Liver (tissue), 9 donors: Measurements from ENCODE around the gene BLZF1. TPM values are rescaled to one million over a fixed set of nuclear protein-coding genes. Genes with fewer than 3 reads are reported as not detected.

Source experiments
- DNase-seq: peaks from one replicate; pipeline ENCODE4 v3.0.0-alpha.2; 2017; ENCODE audit warnings: low spot score
- H3K27ac ChIP-seq, 2 donors: one replicate each; pipeline ENCODE4 v1.7.0; 2013; ENCODE audit warnings: inconsistent platforms in 2 of 2, low read length in 2 of 2, control low read depth in 1 of 2, low read depth in 1 of 2, mild to moderate bottlenecking in 1 of 2
- H3K27me3 ChIP-seq, 4 donors: one replicate each; pipeline versions ENCODE4 v1.6.1 to v1.7.0; 2013; ENCODE audit warnings: low read length in 3 of 4, inconsistent platforms in 1 of 4, mild to moderate bottlenecking in 1 of 4, moderate library complexity in 1 of 4; ENCODE audit not compliant: control insufficient read depth in 4 of 4, insufficient read depth in 4 of 4
- H3K36me3 ChIP-seq, 4 donors: one replicate each; pipeline versions ENCODE4 v1.6.1 to v1.7.0; 2013; ENCODE audit warnings: low read length in 3 of 4, mild to moderate bottlenecking in 3 of 4, low read depth in 1 of 4, moderate library complexity in 1 of 4; ENCODE audit not compliant: control insufficient read depth in 4 of 4, insufficient read depth in 3 of 4
- H3K4me1 ChIP-seq, 4 donors: one replicate each; pipeline versions ENCODE4 v1.6.1 to v1.7.0; 2013; ENCODE audit warnings: low read length in 3 of 4, mild to moderate bottlenecking in 3 of 4, moderate library complexity in 1 of 4; ENCODE audit not compliant: control insufficient read depth in 4 of 4, insufficient read depth in 4 of 4
- H3K4me3 ChIP-seq, 3 donors: one replicate each; pipeline versions ENCODE4 v1.6.1 to v1.7.0; 2013; ENCODE audit warnings: low read length in 3 of 3, control low read depth in 1 of 3, low read depth in 1 of 3, mild to moderate bottlenecking in 1 of 3
- H3K9ac ChIP-seq, 2 donors: one replicate each; pipeline ENCODE4 v1.7.0; 2013; ENCODE audit warnings: low read length in 2 of 2, mild to moderate bottlenecking in 2 of 2, moderate library complexity in 2 of 2, control low read depth in 1 of 2, low read depth in 1 of 2
- H3K9me3 ChIP-seq, 4 donors: one replicate each; pipeline versions ENCODE4 v1.6.1 to v1.7.0; 2013; ENCODE audit warnings: low read length in 3 of 4; ENCODE audit not compliant: control insufficient read depth in 4 of 4
- EGR1 ChIP-seq, 2 donors: IDR thresholded peaks; 2 replicates each; pipeline ENCODE4 v1.6.1; 2016 to 2018; ENCODE audit warnings: antibody characterized with exemption in 2 of 2, low read depth in 2 of 2
- FOXA1 ChIP-seq: IDR thresholded peaks from 2 replicates; pipeline ENCODE4 v1.6.1; 2016; ENCODE audit warnings: antibody characterized with exemption
- FOXA2 ChIP-seq: IDR thresholded peaks from 2 replicates; pipeline ENCODE4 v1.6.1; 2016; ENCODE audit warnings: antibody characterized with exemption
- GABPA ChIP-seq, 2 donors: IDR thresholded peaks in 1 of 2; conservative IDR thresholded peaks in 1 of 2; 2 replicates each; pipeline ENCODE4 v1.6.1; 2016; ENCODE audit warnings: antibody characterized with exemption in 2 of 2, mild to moderate bottlenecking in 1 of 2, moderate library complexity in 1 of 2
- HNF4A ChIP-seq, 2 donors: conservative IDR thresholded peaks; 2 replicates each; pipeline ENCODE4 v1.6.1; 2016; ENCODE audit warnings: antibody characterized with exemption in 2 of 2, mild to moderate bottlenecking in 2 of 2
- JUND ChIP-seq, 2 donors: IDR thresholded peaks; 2 replicates each; pipeline ENCODE4 v1.6.1; 2016; ENCODE audit warnings: antibody characterized with exemption in 2 of 2
- MAX ChIP-seq: IDR thresholded peaks from 2 replicates; pipeline ENCODE4 v1.6.1; 2016; ENCODE audit warnings: antibody characterized with exemption
- NR2F2 ChIP-seq: IDR thresholded peaks from 2 replicates; pipeline ENCODE4 v1.6.1; 2016; ENCODE audit warnings: antibody characterized with exemption
- RAD21 ChIP-seq, 2 donors: IDR thresholded peaks; 2 replicates each; pipeline ENCODE4 v1.6.1; 2016; ENCODE audit warnings: antibody characterized with exemption in 2 of 2, mild to moderate bottlenecking in 2 of 2
- RXRA ChIP-seq, 2 donors: IDR thresholded peaks; 2 replicates each; pipeline ENCODE4 v1.6.1; 2017 to 2018; ENCODE audit warnings: antibody characterized with exemption in 2 of 2, mild to moderate bottlenecking in 1 of 2
- SP1 ChIP-seq: IDR thresholded peaks from 2 replicates; pipeline ENCODE4 v1.6.1; 2018; ENCODE audit warnings: antibody characterized with exemption, mild to moderate bottlenecking
- TAF1 ChIP-seq: conservative IDR thresholded peaks from 2 replicates; pipeline ENCODE4 v1.6.1; 2016; ENCODE audit warnings: antibody characterized with exemption, mild to moderate bottlenecking
- YY1 ChIP-seq: IDR thresholded peaks from 2 replicates; pipeline ENCODE4 v1.6.1; 2016; ENCODE audit warnings: antibody characterized with exemption, mild to moderate bottlenecking
- ZBTB33 ChIP-seq: IDR thresholded peaks from 2 replicates; pipeline ENCODE4 v1.6.1; 2016; ENCODE audit warnings: antibody characterized with exemption
- WGBS: extraction: QIAGEN DNeasy Blood & Tissue Kit; methylation state at CpG from one replicate; pipeline ENCODE4 v1.1.7; 2013; 5-methylcytosine and 5-hydroxymethylcytosine counted together
- polyA plus RNA-seq, 2 donors: library from polyadenylated mRNA; stranded (reverse) in 1 of 2; unstranded in 1 of 2; fragments of 200-250 nt in 1 of 2; fragments of >200 nt in 1 of 2; fragmentation: Nextera tagmentation in 1 of 2; extraction: Ambion mirVana in 1 of 2; gene quantifications; one replicate each; pipeline versions ENCODE4 v1.2.1 to v1.2.3, GENCODE V29; 2013 to 2015
- total RNA-seq, 2 donors: library from RNA; depleted of rRNA; stranded (reverse); fragments of >200 nt; gene quantifications; one replicate each; pipeline ENCODE4 v1.2.3, GENCODE V29; 2014
- TF ChIP-seq, protein P1 (sequence below): fragments of 150-350 bp; IDR thresholded peaks from 2 replicates; pipeline ENCODE4 v1.5.1; 2017; ENCODE audit warnings: improper control_type of control experiment, low read depth, low read length; ENCODE audit not compliant: missing input control
- TF ChIP-seq, protein P2 (sequence below): IDR thresholded peaks from 2 replicates; pipeline ENCODE4 v1.6.1; 2016; ENCODE audit warnings: antibody characterized with exemption
- donor health status: healthy.
- donor health status: healthy.
- donor health status: healthy.
- donor health status: healthy.
- donor health status: healthy.

Gene BLZF1
- total and polyA plus RNA-seq, 4 donors = 5.3 to 13.1 (median 8.7) TPM

DNA sequence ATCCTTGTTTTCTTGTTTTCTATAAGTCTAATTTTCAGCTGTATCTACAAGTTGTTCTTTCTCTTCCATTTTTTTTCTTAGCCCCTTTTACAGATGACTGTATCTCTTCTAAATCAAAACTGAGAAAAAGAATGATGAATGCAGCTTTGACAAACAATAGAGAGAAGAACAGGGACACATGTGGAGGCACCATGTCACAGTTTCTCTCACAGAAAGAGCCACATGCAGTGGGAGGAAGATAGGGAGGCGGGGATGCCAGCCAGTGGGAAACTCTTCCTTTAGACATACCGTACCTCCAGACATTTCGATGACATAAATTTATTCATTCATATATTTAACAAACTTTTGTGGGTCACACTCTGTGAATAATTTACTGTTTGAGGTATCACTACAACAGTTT is 45.9 kb upstream of the BLZF1 start:
- no peak for DNase-seq
- Histone ChIP-seq H3K4me1 (peaks cover 0 to 3% (median 0%) of the 10 kb centered on the region in 4 donors), H3K9ac (no peak overlapping the region), H3K36me3 (no peaks in the 10 kb centered on the region), H3K9me3 (no peaks in the 10 kb centered on the region), H3K27ac (no peak overlapping the region), H3K4me3 (no peak overlapping the region), H3K27me3 (no peaks in the 10 kb centered on the region)
- 98% methylated on average over 3 of the region's 3 CpGs for WGBS
- TF ChIP-seq ZBTB33 = no peak
- TF ChIP-seq RXRA (IDR thresholded peaks at IDR 0.05) = no peak
- TF ChIP-seq, protein P1, sequence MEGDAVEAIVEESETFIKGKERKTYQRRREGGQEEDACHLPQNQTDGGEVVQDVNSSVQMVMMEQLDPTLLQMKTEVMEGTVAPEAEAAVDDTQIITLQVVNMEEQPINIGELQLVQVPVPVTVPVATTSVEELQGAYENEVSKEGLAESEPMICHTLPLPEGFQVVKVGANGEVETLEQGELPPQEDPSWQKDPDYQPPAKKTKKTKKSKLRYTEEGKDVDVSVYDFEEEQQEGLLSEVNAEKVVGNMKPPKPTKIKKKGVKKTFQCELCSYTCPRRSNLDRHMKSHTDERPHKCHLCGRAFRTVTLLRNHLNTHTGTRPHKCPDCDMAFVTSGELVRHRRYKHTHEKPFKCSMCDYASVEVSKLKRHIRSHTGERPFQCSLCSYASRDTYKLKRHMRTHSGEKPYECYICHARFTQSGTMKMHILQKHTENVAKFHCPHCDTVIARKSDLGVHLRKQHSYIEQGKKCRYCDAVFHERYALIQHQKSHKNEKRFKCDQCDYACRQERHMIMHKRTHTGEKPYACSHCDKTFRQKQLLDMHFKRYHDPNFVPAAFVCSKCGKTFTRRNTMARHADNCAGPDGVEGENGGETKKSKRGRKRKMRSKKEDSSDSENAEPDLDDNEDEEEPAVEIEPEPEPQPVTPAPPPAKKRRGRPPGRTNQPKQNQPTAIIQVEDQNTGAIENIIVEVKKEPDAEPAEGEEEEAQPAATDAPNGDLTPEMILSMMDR = no peak
- TF ChIP-seq GABPA (IDR thresholded peaks at IDR 0.05 in 1 of 2, conservative IDR thresholded peaks at IDR 0.05 in 1 of 2) = no peak
- TF ChIP-seq JUND (IDR thresholded peaks at IDR 0.05) = no peak
- TF ChIP-seq NR2F2 = no peak
- TF ChIP-seq FOXA2 = no peak

DNA sequence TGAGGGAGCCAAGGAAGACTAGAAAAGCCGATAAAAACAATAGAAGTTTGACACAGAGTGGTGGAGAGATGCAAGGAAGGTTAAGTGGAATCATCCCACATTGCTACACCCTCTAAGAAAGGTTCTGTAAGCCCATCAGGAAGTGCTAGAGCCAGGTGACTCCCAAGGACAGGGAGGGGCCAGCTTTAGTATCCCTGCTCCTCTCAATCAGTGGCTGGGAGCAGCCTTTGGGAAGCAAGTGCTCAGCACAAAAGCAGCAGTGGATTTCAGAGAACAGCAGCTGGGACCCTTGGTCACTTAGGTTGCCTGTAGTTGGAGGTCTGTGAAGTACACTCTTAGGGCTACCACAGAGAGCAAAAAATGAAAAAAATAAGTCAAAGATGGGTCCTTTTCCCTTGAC is 42.9 kb upstream of the BLZF1 start:
- Histone ChIP-seq H3K4me3 (no peak overlapping the region), H3K4me1 (peaks cover 0 to 3% (median 0%) of the 10 kb centered on the region in 4 donors), H3K9ac (no peak overlapping the region), H3K27ac (no peak overlapping the region), H3K36me3 (no peaks in the 10 kb centered on the region), H3K27me3 (no peaks in the 10 kb centered on the region), H3K9me3 (no peaks in the 10 kb centered on the region)
- DNase-seq = no peak
- WGBS = 94% methylated on average over 1 of the region's 1 CpG
- TF ChIP-seq RXRA (IDR thresholded peaks at IDR 0.05) (no peak), ZBTB33 (no peak), FOXA1 (no peak), JUND (IDR thresholded peaks at IDR 0.05) (no peak), GABPA (IDR thresholded peaks at IDR 0.05 in 1 of 2, conservative IDR thresholded peaks at IDR 0.05 in 1 of 2) (no peak), SP1 (no peak), RAD21 (IDR thresholded peaks at IDR 0.05) (no peak)

GRCh38 chr1:169326261-169326955 is 41.6 kb upstream of the BLZF1 start:
- no peak for DNase-seq
- Histone ChIP-seq H3K27ac (no peak overlapping the region), H3K9ac (no peak overlapping the region), H3K4me3 (no peak overlapping the region), H3K4me1 (peaks cover 0 to 3% (median 0%) of the 10 kb centered on the region in 4 donors), H3K36me3 (no peaks in the 10 kb centered on the region), H3K27me3 (no peaks in the 10 kb centered on the region), H3K9me3 (no peaks in the 10 kb centered on the region)
- 74% methylated on average over 3 of the region's 3 CpGs for WGBS
- TF ChIP-seq TAF1 (no peak), MAX (no peak), FOXA1 (no peak), SP1 (no peak), HNF4A (conservative IDR thresholded peaks at IDR 0.05) (no peak), EGR1 (IDR thresholded peaks at IDR 0.05; ENCODE audit: low read depth in 2 of 2) (no peak), RAD21 (IDR thresholded peaks at IDR 0.05) (no peak), NR2F2 (no peak), GABPA (IDR thresholded peaks at IDR 0.05 in 1 of 2, conservative IDR thresholded peaks at IDR 0.05 in 1 of 2) (no peak), JUND (IDR thresholded peaks at IDR 0.05) (no peak), RXRA (IDR thresholded peaks at IDR 0.05) (no peak), YY1 (no peak)
- TF ChIP-seq, protein P2, sequence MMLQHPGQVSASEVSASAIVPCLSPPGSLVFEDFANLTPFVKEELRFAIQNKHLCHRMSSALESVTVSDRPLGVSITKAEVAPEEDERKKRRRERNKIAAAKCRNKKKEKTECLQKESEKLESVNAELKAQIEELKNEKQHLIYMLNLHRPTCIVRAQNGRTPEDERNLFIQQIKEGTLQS = no peak
- TF ChIP-seq, protein P1 = no peak
